GM06990 (cell line): ENCODE data around the gene ANKRD53.

Experiments used
- DNase-seq: peaks from one replicate; pipeline ENCODE4 v3.0.0-alpha.2; 2011; ENCODE audit not compliant: insufficient read length; ENCODE audit errors: extremely low read depth
- H3K27me3 ChIP-seq: replicated peaks from 2 replicates; pipeline ENCODE4 v1.6.0; 2011; ENCODE audit warnings: low read length; ENCODE audit not compliant: control insufficient read depth, insufficient read depth
- H3K36me3 ChIP-seq: 2 replicates; pipeline ENCODE4 v1.5.1; 2011; ENCODE audit warnings: low read length; ENCODE audit not compliant: control insufficient read depth, insufficient read depth
- H3K4me3 ChIP-seq: replicated peaks from 2 replicates; pipeline ENCODE4 v1.5.1; 2011; ENCODE audit warnings: low read depth, mild to moderate bottlenecking, control low read depth, low read length
- CTCF ChIP-seq: IDR thresholded peaks from 2 replicates; pipeline ENCODE4 v1.5.1; 2011; ENCODE audit warnings: low read length, control low read depth, mild to moderate bottlenecking, inconsistent platforms; ENCODE audit not compliant: insufficient read depth, poor library complexity, severe bottlenecking

Gene ANKRD53

DNA sequence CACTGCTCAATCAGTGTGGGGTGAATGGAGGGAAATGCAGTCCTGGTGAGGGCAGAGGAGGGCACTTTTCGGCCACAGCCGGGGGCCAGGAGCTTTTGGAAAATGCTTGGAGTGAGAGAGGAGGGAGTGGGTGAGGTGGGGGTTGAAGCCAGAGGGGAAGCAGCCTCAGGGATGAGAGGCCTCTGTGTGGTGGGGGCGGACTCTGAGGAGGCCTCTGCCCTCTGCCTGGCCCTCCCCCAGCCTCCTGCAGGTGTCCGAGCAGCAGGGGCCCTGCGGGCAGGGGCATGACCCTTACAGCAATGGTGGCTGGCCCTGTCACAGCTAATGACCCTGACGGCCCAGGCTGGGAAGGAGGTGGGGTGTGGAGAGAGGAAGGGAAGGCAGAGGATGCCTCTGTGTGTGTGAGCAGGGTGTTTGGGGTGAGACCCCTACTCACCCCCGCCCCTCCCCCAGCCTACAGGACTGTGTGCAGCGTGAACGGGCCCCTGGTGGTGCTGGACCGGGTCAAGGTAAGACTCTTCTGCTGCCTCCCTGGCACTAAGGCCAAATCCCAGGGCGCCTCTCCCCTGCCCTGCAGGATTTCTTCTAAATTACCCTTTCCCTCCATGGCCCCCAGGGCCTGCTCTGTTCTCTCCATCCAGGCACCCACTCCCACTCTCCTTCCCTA, 35.1 kb upstream of the ANKRD53 start:
- no peak overlapping the region for H3K4me3 ChIP-seq
- H3K27me3 ChIP-seq = peaks cover 4% of the 10 kb centered on the region; the same call in 1 of the 2 replicates
- no peak for DNase-seq
- H3K36me3 ChIP-seq = no peaks in the 10 kb centered on the region
- TF ChIP-seq CTCF = no peak

- Histone ChIP-seq H3K36me3 (no peaks in the 10 kb centered on the region), H3K27me3 (peaks cover 4% of the 10 kb centered on the region; the same call in 1 of the 2 replicates), H3K4me3 (no peak overlapping the region)
- no peak for DNase-seq
- TF ChIP-seq CTCF = no peak
These were observed 34.2 kb upstream of the ANKRD53 start for GRCh38 chr2:70944111-70944690.

- no peaks in the 10 kb centered on the region for H3K36me3 ChIP-seq
- H3K4me3 ChIP-seq = no peak overlapping the region
- DNase-seq = no peak
- peaks cover 2% of the 10 kb centered on the region; the same call in 1 of the 2 replicates for H3K27me3 ChIP-seq
- TF ChIP-seq CTCF = peak; percentile 70
These were observed 31.5 kb upstream of the ANKRD53 start for GRCh38 chr2:70946832-70947442.

GRCh38 chr2:70947556-70948184, 30.8 kb upstream of the ANKRD53 start:
- no peak for DNase-seq
- Histone ChIP-seq H3K27me3 (peaks cover 2% of the 10 kb centered on the region; the same call in 1 of the 2 replicates), H3K36me3 (no peaks in the 10 kb centered on the region), H3K4me3 (no peak overlapping the region)
- TF ChIP-seq CTCF = no peak

- Histone ChIP-seq H3K4me3 (no peak overlapping the region; the same call in 1 of the 2 replicates), H3K36me3 (no peaks in the 10 kb centered on the region), H3K27me3 (no peaks in the 10 kb centered on the region; the same call in 1 of the 2 replicates)
- DNase-seq = peak; percentile 59
- peak; percentile 86 for TF ChIP-seq CTCF
These were observed 30.0 kb upstream of the ANKRD53 start for GRCh38 chr2:70948337-70949003.
